Loucy (cell line): ENCODE data around the gene C22orf42.
"Not testable (repeated sequence)": the region's sequence is repeated elsewhere in the genome, so short reads cannot be mapped to it uniquely, and the experiment has no call there.

Source experiments
- H2AFZ ChIP-seq: fragments of 200-600 bp; sonication (generic); 2 replicates; pipeline ENCODE4 v1.6.0; 2016; ENCODE audit warnings: antibody characterized with exemption, mild to moderate bottlenecking, low read length, moderate library complexity
- H3F3A ChIP-seq: fragments of 200-600 bp; 2 replicates; pipeline ENCODE4 v1.6.0; 2016; ENCODE audit warnings: antibody characterized with exemption, low read depth, mild to moderate bottlenecking
- H3K27me3 ChIP-seq: fragments of 200-600 bp; sonication (generic); 2 replicates; pipeline ENCODE4 v1.6.1; 2014; ENCODE audit warnings: low read length, mild to moderate bottlenecking; ENCODE audit not compliant: insufficient read depth, poor library complexity, severe bottlenecking
- H3K36me3 ChIP-seq: fragments of 200-600 bp; sonication (generic); 2 replicates; pipeline ENCODE4 v1.6.1; 2016; ENCODE audit warnings: low read length; ENCODE audit not compliant: insufficient read depth
- H3K4me1 ChIP-seq: fragments of 200-600 bp; sonication (generic); 2 replicates; pipeline ENCODE4 v1.5.1; 2014; ENCODE audit warnings: low read length, mild to moderate bottlenecking; ENCODE audit not compliant: insufficient read depth, poor library complexity, severe bottlenecking
- H3K4me2 ChIP-seq: fragments of 200-600 bp; sonication (generic); 2 replicates; pipeline ENCODE4 v1.6.0; 2014; ENCODE audit warnings: antibody characterized with exemption, low read length, low read depth, mild to moderate bottlenecking; ENCODE audit not compliant: poor library complexity, severe bottlenecking
- H3K4me3 ChIP-seq: fragments of 200-600 bp; sonication (generic); 2 replicates; pipeline ENCODE4 v1.5.1; 2014; ENCODE audit warnings: low read length, mild to moderate bottlenecking, mixed read lengths; ENCODE audit not compliant: poor library complexity, severe bottlenecking
- H3K79me2 ChIP-seq: fragments of 200-600 bp; sonication (generic); 2 replicates; pipeline ENCODE4 v1.6.1; 2014; ENCODE audit warnings: low read length; ENCODE audit not compliant: insufficient read depth
- H3K9ac ChIP-seq: fragments of 200-600 bp; sonication (generic); 2 replicates; pipeline ENCODE4 v1.6.0; 2014; ENCODE audit warnings: mild to moderate bottlenecking, low read depth, low read length, moderate library complexity; ENCODE audit not compliant: poor library complexity, severe bottlenecking
- H3K9me2 ChIP-seq: fragments of 200-600 bp; sonication (generic); replicated peaks from 2 replicates; pipeline ENCODE4 v1.6.1; 2016; ENCODE audit warnings: low read depth, low read length, mixed read lengths
- H3K9me3 ChIP-seq: fragments of 200-600 bp; sonication (generic); 2 replicates; pipeline ENCODE4 v1.6.1; 2014; ENCODE audit warnings: mild to moderate bottlenecking, antibody characterized with exemption, low read length, low read depth; ENCODE audit not compliant: insufficient read depth
- H4K20me1 ChIP-seq: fragments of 200-600 bp; sonication (generic); 2 replicates; pipeline ENCODE4 v1.6.0; 2014; ENCODE audit warnings: antibody characterized with exemption, low read length, mild to moderate bottlenecking; ENCODE audit not compliant: insufficient read depth, poor library complexity, severe bottlenecking
- EZH2phosphoT487 ChIP-seq: fragments of 200-600 bp; IDR thresholded peaks from 2 replicates; pipeline ENCODE4 v1.6.1; 2018; ENCODE audit warnings: antibody characterized with exemption, mild to moderate bottlenecking, moderate library complexity, borderline replicate concordance
- TF ChIP-seq, protein P1 (sequence below): fragments of 200-600 bp; sonication (generic); conservative IDR thresholded peaks from 2 replicates; pipeline ENCODE4 v1.5.1; 2014; ENCODE audit warnings: mild to moderate bottlenecking, antibody characterized with exemption, low read length

Gene C22orf42

GRCh38 chr22:32150647-32151046 lies 8.5 kb downstream of the C22orf42 start:
- not testable (repeated sequence) for H2AFZ ChIP-seq, H3K4me3 ChIP-seq, H3K4me1 ChIP-seq, H3F3A ChIP-seq, H3K9ac ChIP-seq, H3K27me3 ChIP-seq, H3K79me2 ChIP-seq, H3K9me2 ChIP-seq, H3K9me3 ChIP-seq, H4K20me1 ChIP-seq, H3K4me2 ChIP-seq, H3K36me3 ChIP-seq

- H3K27me3 ChIP-seq, H3K4me3 ChIP-seq, H2AFZ ChIP-seq, H4K20me1 ChIP-seq, H3K4me1 ChIP-seq, H3K36me3 ChIP-seq, H3K9me2 ChIP-seq, H3K79me2 ChIP-seq, H3K9ac ChIP-seq, H3K9me3 ChIP-seq, H3F3A ChIP-seq, H3K4me2 ChIP-seq: not testable (repeated sequence)
Observed at GRCh38 chr22:32148372-32148771, 10.7 kb downstream of the C22orf42 start.

GRCh38 chr22:32147128-32147527 lies 12.0 kb downstream of the C22orf42 start:
- not testable (repeated sequence) for H3F3A ChIP-seq, H3K79me2 ChIP-seq, H2AFZ ChIP-seq, H3K9me2 ChIP-seq, H3K4me2 ChIP-seq, H3K4me3 ChIP-seq, H3K36me3 ChIP-seq, H3K9ac ChIP-seq, H4K20me1 ChIP-seq, H3K9me3 ChIP-seq, H3K27me3 ChIP-seq, H3K4me1 ChIP-seq

DNA sequence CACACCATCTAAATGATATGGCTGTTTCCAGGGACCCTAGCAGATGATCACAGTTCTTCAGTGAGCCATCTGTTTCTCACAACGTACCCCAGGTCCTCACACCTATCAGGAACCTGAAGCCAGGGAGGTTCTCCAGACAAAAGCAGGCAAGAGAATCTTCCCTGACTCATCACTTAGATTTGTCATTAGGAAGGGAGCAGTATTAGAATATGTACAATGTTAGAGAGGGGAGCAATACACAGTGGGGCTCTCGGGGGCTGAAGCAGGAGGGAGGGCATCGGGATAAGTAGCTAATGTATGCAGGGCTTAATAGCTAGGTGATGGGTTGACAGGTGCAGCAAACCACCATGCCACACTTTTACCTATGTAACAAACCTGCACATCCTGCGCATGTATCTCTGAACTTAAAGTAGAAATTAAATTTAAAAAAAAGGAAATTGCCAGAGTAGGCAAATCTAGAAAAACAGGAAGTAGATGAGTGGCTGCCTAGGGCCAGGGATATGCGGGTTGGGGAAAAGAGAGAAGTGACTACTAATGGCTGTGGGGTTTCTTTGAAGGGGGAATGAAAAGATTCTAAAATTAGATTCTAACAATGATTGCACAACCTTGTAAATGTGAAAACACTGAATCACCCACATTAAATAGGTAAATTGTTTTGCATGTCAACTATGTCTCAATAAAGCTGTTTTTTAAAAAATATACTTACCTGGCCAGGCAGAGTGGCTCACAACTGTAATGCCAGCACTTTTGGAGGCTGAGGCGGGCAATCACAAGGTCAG lies 14.4 kb downstream of the C22orf42 start:
- no peak for TF ChIP-seq EZH2phosphoT487
- TF ChIP-seq, protein P1, sequence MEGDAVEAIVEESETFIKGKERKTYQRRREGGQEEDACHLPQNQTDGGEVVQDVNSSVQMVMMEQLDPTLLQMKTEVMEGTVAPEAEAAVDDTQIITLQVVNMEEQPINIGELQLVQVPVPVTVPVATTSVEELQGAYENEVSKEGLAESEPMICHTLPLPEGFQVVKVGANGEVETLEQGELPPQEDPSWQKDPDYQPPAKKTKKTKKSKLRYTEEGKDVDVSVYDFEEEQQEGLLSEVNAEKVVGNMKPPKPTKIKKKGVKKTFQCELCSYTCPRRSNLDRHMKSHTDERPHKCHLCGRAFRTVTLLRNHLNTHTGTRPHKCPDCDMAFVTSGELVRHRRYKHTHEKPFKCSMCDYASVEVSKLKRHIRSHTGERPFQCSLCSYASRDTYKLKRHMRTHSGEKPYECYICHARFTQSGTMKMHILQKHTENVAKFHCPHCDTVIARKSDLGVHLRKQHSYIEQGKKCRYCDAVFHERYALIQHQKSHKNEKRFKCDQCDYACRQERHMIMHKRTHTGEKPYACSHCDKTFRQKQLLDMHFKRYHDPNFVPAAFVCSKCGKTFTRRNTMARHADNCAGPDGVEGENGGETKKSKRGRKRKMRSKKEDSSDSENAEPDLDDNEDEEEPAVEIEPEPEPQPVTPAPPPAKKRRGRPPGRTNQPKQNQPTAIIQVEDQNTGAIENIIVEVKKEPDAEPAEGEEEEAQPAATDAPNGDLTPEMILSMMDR, result no peak
- H3K27me3 ChIP-seq, result no peaks in the 10 kb centered on the region
- H3K9ac ChIP-seq, result no peak overlapping the region
- H4K20me1 ChIP-seq, result no peaks in the 10 kb centered on the region
- H3F3A ChIP-seq, result no peaks in the 10 kb centered on the region
- no peak overlapping the region for H3K4me3 ChIP-seq
- peaks cover 11% of the 10 kb centered on the region for H3K4me1 ChIP-seq
- H3K9me2 ChIP-seq, result no peaks in the 10 kb centered on the region
- H3K9me3 ChIP-seq, result no peaks in the 10 kb centered on the region
- H3K4me2 ChIP-seq, result no peak overlapping the region
- H3K79me2 ChIP-seq, result no peaks in the 10 kb centered on the region
- H3K36me3 ChIP-seq, result no peaks in the 10 kb centered on the region
- no peak overlapping the region for H2AFZ ChIP-seq
